ENCODE measurements around the gene SMIM9.
A peak's percentile ranks its signal among the peaks of the same experiment; 100 is the strongest.

The SMIM9 gene

DNA sequence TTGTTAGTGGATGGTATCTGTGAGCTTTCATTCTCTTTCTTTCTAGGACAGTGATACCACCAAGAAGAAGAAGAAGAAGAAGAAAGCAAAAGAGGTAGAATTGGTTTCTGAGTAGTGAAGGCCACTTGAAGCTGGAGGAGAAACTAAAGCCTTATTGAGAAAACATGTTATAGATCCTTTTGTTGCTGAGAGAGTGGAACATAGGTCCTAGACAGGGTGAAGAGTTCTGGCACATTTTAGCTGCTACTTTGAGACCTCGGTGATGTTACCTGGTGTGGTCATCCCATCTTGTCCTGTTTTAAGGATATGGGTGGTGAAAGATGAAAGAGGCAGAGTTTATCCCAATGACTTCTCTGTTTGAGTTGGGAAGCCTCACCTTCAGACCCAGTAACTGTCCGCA, 57.7 kb downstream of the SMIM9 start:
- no peak for DNase-seq

DNA sequence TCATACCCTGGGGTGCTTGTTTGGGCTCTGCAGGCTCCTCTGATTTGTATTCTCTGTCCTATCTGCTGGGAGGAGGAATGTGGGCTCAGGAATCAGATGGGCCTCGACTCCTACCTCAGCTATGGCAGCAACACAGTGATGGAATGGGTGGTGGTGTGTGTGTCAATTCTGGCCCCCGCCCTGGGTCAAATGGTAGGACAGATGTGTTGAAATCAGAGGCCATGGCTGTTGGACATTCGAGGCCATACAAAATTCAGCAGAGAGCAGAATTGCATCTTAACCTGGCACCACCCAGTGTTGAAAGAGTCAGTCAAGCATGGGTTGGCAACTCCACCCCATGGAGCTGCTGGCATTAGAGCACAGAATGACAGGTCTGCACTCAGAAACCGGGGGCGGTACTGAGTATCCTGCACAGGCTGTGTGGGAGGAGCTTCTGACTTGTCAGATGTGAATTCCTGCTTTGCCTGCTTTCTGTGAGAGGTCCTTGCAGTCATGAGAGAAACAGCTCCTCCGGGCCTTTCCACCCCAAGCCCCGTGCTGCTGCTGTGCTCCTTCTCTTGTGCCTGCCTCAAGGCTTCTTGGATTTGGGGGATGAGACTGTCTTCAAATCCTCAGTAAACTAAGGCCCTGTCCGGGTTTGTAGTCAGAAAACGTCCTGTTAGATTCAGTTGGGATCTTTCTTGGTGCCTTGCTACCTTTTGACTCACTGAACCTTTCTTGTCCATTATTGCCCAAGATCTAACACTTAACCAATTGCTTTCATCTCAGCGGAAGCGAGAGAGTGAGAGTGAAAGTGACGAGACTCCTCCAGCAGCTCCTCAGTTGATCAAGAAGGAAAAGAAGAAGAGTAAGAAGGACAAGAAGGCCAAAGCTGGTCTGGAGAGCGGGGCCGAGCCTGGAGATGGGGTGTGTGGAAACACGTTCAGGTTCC, 58.8 kb downstream of the SMIM9 start:
- peak; percentile 35 to 37 for DNase-seq

DNA sequence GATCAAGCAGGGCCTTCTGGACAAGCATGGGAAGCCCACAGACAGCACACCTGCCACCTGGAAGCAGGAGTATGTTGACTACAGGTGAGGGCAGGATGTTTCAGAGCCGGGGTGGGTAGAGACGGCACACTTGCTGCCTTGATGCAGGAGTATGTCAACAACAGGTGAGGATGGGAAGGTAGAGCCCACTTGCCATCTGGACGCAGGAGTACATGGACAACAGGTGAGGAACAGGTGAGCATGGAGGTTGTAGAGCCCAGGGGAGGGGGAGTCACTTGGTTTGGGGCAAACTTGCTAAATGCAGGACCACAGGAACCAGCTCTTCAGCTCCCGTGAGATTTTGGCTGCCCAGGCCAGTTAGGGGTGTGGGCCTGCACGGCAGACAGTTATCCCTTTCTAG, 59.8 kb downstream of the SMIM9 start:
- no peak for DNase-seq
